B cell (primary cell): Measurements from ENCODE around the gene STAT5A. TPM values are rescaled to one million over a fixed set of nuclear protein-coding genes. Genes with fewer than 3 reads are reported as not detected.

ENCODE experiments used
- ATAC-seq: fragments of 200-7000 bp; cut with Tn5 transposase; one replicate; pipeline ENCODE4 v1.10.0; 2021; ENCODE audit warnings: low read depth, mild to moderate bottlenecking, moderate number of reproducible peaks, moderate library complexity
- CTCF ChIA-PET: fragments of 350-600 bp; sonication (Branson Sonifier 250); formaldehyde crosslinking; loops from one replicate; lab custom pipeline; 2021; ENCODE audit warnings: antibody characterized with exemption, inconsistent platforms; lab: Charles Lee
- POLR2A ChIA-PET: fragments of 350-600 bp; sonication (Branson Sonifier 250); formaldehyde crosslinking; loops from one replicate; lab custom pipeline; 2021; ENCODE audit warnings: antibody characterized with exemption; lab: Charles Lee
- DNase-seq: peaks from one replicate; pipeline ENCODE4 v3.0.0; 2013
- H2AFZ ChIP-seq: 2 replicates; pipeline ENCODE4 v1.6.1; 2012; ENCODE audit warnings: mild to moderate bottlenecking, low read depth, low read length; ENCODE audit not compliant: insufficient read depth, poor library complexity, severe bottlenecking
- H3K27ac ChIP-seq, 2 donors: 1 replicate in 1 of 2; 2 replicates in 1 of 2; pipeline ENCODE4 v1.5.1; 2012 to 2013; ENCODE audit warnings: low read length in 2 of 2, mild to moderate bottlenecking in 2 of 2, moderate library complexity in 1 of 2
- H3K27me3 ChIP-seq, 4 experiments: fragments of 200-600 bp in 1 of 4; sonication (generic) in 1 of 4; replicated peaks in 1 of 4; 1 replicate in 2 of 4; 2 replicates in 2 of 4; pipeline versions ENCODE4 v1.6.1 to v1.7.0; 2013 to 2016; ENCODE audit warnings: low read length in 3 of 4, mild to moderate bottlenecking in 2 of 4, mixed read lengths in 1 of 4, moderate library complexity in 1 of 4; ENCODE audit not compliant: insufficient read depth in 4 of 4, control insufficient read depth in 3 of 4; ENCODE audit errors: control extremely low read depth in 1 of 4
- H3K36me3 ChIP-seq, 2 experiments: replicated peaks in 1 of 2; 1 replicate in 1 of 2; 2 replicates in 1 of 2; pipeline versions ENCODE4 v1.6.1 to v1.7.1; 2013; ENCODE audit warnings: low read length in 1 of 2; ENCODE audit not compliant: insufficient read depth in 2 of 2, control insufficient read depth in 1 of 2; ENCODE audit errors: control extremely low read depth in 1 of 2, extremely low read depth in 1 of 2
- H3K4me1 ChIP-seq, 2 donors: fragments of 200-600 bp in 1 of 2; sonication (generic) in 1 of 2; 1 replicate in 1 of 2; 2 replicates in 1 of 2; pipeline versions ENCODE4 v1.5.1 to v1.6.1; 2013 to 2017; ENCODE audit warnings: low read length in 2 of 2; ENCODE audit not compliant: control insufficient read depth in 2 of 2, insufficient read depth in 2 of 2
- H3K4me2 ChIP-seq: replicated peaks from 2 replicates; pipeline ENCODE3; 2012; ENCODE audit warnings: mild to moderate bottlenecking, low read depth, low read length; ENCODE audit not compliant: poor library complexity, severe bottlenecking
- H3K4me3 ChIP-seq, 5 experiments: fragments of 200-600 bp in 1 of 5; sonication (generic) in 1 of 5; 1 replicate in 3 of 5; 2 replicates in 2 of 5; pipeline versions ENCODE4 v1.5.1 to v1.7.0; 2011 to 2016; ENCODE audit warnings: low read length in 4 of 5, mild to moderate bottlenecking in 4 of 5, low read depth in 2 of 5, control low read depth in 1 of 5, moderate library complexity in 1 of 5; ENCODE audit not compliant: insufficient read depth in 1 of 5; ENCODE audit errors: control extremely low read depth in 1 of 5, extremely low read depth in 1 of 5
- H3K79me2 ChIP-seq: fragments of 200-600 bp; sonication (generic); one replicate; pipeline ENCODE4 v1.6.0; 2016; ENCODE audit warnings: low read length; ENCODE audit not compliant: control insufficient read depth, insufficient read depth
- H3K9ac ChIP-seq: fragments of 200-600 bp; sonication (generic); 2 replicates; pipeline ENCODE4 v1.6.1; 2017; ENCODE audit warnings: mild to moderate bottlenecking, low read length, moderate library complexity
- H3K9me3 ChIP-seq, 3 donors: one replicate each; pipeline versions ENCODE4 v1.6.1 to v1.7.1; 2013; ENCODE audit warnings: low read length in 2 of 3; ENCODE audit not compliant: control insufficient read depth in 2 of 3, insufficient read depth in 1 of 3; ENCODE audit errors: control extremely low read depth in 1 of 3
- H4K20me1 ChIP-seq: 2 replicates; pipeline ENCODE4 v1.6.0; 2012; ENCODE audit warnings: mild to moderate bottlenecking, low read length; ENCODE audit not compliant: insufficient read depth, control insufficient read depth, poor library complexity, severe bottlenecking
- H3K27ac Mint-ChIP-seq: one replicate; pipeline ENCODE4 v1.8.0; 2021; ENCODE audit warnings: mixed read lengths
- H3K27me3 Mint-ChIP-seq: one replicate; pipeline ENCODE4 v1.8.0; 2021; ENCODE audit warnings: mixed read lengths
- H3K4me1 Mint-ChIP-seq: one replicate; pipeline ENCODE4 v1.8.0; 2021; ENCODE audit warnings: mixed read lengths
- H3K4me3 Mint-ChIP-seq: one replicate; pipeline ENCODE4 v1.8.0; 2021; ENCODE audit warnings: mixed read lengths
- H3K9me3 Mint-ChIP-seq: one replicate; pipeline ENCODE4 v1.8.0; 2022; ENCODE audit warnings: mixed read lengths; ENCODE audit not compliant: insufficient read depth
- EZH2 ChIP-seq: IDR thresholded peaks from 2 replicates; pipeline ENCODE4 v1.6.1; 2012; ENCODE audit warnings: borderline replicate concordance, low read depth, mild to moderate bottlenecking, moderate library complexity, low read length; ENCODE audit not compliant: insufficient read depth, poor library complexity, severe bottlenecking
- WGBS: methylation state at CpG from one replicate; pipeline ENCODE4 v1.1.5; 2013; ENCODE audit warnings: missing lambda C conversion rate; ENCODE audit not compliant: insufficient coverage; 5-methylcytosine and 5-hydroxymethylcytosine counted together
- intact Hi-C: fragments of 100-400 bp; cut with micrococcal nuclease; formaldehyde crosslinking; loops from one replicate; pipeline ENCODE4 v1.10.0; 2022
- polyA plus RNA-seq: library from polyadenylated mRNA; depleted of rRNA; stranded (reverse); fragments of >200 nt; gene quantifications from 2 replicates; pipeline ENCODE4 v1.2.3, GENCODE V29; 2012
- total RNA-seq, 2 donors: library from RNA; stranded (reverse); fragments of 120-200 nt in 1 of 2; gene quantifications; 1 replicate in 1 of 2; 2 replicates in 1 of 2; pipeline versions ENCODE4 v1.2.3 to v1.2.4, GENCODE V29; 2013 to 2022
- TF ChIP-seq, protein P1 (sequence below): fragments of 200-600 bp; IDR thresholded peaks from one replicate; pipeline ENCODE4 v1.8.0; 2022; ENCODE audit warnings: antibody characterized with exemption, mild to moderate bottlenecking

STAT5A gene
- total and polyA plus RNA-seq, 2 donors (not counting 1 experiment from before 2014, with no cell fraction given) = 48.8 to 110 TPM

GRCh38 chr17:42312285-42313130 is 24.2 kb downstream of the STAT5A start:
- H3K9me3 ChIP-seq = no peaks in the 10 kb centered on the region
- Mint-ChIP-seq H3K4me3 (peak overlapping the region; percentile 66), H3K27me3 (no peaks in the 10 kb centered on the region), H3K27ac (no peak overlapping the region), H3K4me1 (peaks cover 51% of the 10 kb centered on the region), H3K9me3 (no peaks in the 10 kb centered on the region)
- DNase-seq (peak; percentile 87), ATAC-seq (peak; percentile 72)
- no peak overlapping the region for H3K27ac ChIP-seq
- H3K27me3 ChIP-seq = no peaks in the 10 kb centered on the region
- intact Hi-C loops = loop anchor here (1.0 to 2.0 kb wide), 3 partner anchors 10 to 128 kb away; no protein-coding TSS in a partner anchor
- peak overlapping the region in 4 of 5 experiments; percentile 29 to 64 (median 44) for H3K4me3 ChIP-seq
- CTCF ChIA-PET = interaction anchor here (0.6 to 20.6 kb wide), 24 partner anchors 10 to 218 kb away, joined by 3 to 546 read pairs (median 4); partner anchors contain the start of gene STAT3
- peaks cover 14% of the 10 kb centered on the region for H4K20me1 ChIP-seq
- TF ChIP-seq, protein P1, sequence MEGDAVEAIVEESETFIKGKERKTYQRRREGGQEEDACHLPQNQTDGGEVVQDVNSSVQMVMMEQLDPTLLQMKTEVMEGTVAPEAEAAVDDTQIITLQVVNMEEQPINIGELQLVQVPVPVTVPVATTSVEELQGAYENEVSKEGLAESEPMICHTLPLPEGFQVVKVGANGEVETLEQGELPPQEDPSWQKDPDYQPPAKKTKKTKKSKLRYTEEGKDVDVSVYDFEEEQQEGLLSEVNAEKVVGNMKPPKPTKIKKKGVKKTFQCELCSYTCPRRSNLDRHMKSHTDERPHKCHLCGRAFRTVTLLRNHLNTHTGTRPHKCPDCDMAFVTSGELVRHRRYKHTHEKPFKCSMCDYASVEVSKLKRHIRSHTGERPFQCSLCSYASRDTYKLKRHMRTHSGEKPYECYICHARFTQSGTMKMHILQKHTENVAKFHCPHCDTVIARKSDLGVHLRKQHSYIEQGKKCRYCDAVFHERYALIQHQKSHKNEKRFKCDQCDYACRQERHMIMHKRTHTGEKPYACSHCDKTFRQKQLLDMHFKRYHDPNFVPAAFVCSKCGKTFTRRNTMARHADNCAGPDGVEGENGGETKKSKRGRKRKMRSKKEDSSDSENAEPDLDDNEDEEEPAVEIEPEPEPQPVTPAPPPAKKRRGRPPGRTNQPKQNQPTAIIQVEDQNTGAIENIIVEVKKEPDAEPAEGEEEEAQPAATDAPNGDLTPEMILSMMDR = peak; percentile 76
- no peak for TF ChIP-seq EZH2
- peak overlapping the region; percentile 56 for H3K9ac ChIP-seq
- H3K4me1 ChIP-seq = peaks cover 44 to 52% of the 10 kb centered on the region in 2 donors
- POLR2A ChIA-PET = interaction anchor here (0.6 to 2.3 kb wide), 7 partner anchors 24 to 299 kb away, joined by 3 to 7 read pairs (median 5); partner anchors contain the start of gene STAT5A
- H3K36me3 ChIP-seq = peaks cover 0 to 51% of the 10 kb centered on the region in 2 experiments
- H2AFZ ChIP-seq = peak overlapping the region; percentile 60
- no peaks in the 10 kb centered on the region for H3K79me2 ChIP-seq
- peak overlapping the region; percentile 95 for H3K4me2 ChIP-seq
- WGBS = 5% methylated on average over 48 of the region's 54 CpGs
